GM21825 (cell line): ENCODE data around the gene PHACTR3.

Source experiments
- ATAC-seq: cut with Tn5 transposase; IDR thresholded peaks from one replicate; pipeline ENCODE4 v1.9.1; 2021; ENCODE audit warnings: mild to moderate bottlenecking, moderate library complexity; ENCODE audit not compliant: unreplicated experiment

PHACTR3 gene

GRCh38 chr20:59809630-59810448 is 205.5 kb downstream of the PHACTR3 start:
- ATAC-seq, result no peak

- ATAC-seq, result no peak
Measured at GRCh38 chr20:59810449-59811187, 206.3 kb downstream of the PHACTR3 start.

- no peak for ATAC-seq
Measured at GRCh38 chr20:59811681-59812171, 207.4 kb downstream of the PHACTR3 start.

- no peak for ATAC-seq
Measured at GRCh38 chr20:59812286-59813125, 208.2 kb downstream of the PHACTR3 start.

- ATAC-seq, result no peak
Measured at GRCh38 chr20:59813126-59813947, 209.0 kb downstream of the PHACTR3 start.

- no peak for ATAC-seq
Measured at GRCh38 chr20:59813948-59814839, 209.9 kb downstream of the PHACTR3 start.

- ATAC-seq, result no peak
Measured at GRCh38 chr20:59814840-59815340, 210.6 kb downstream of the PHACTR3 start.

- ATAC-seq, result no peak
Measured at GRCh38 chr20:59816146-59816738, 211.9 kb downstream of the PHACTR3 start.

GRCh38 chr20:59817406-59817805 is 213.1 kb downstream of the PHACTR3 start:
- ATAC-seq, result no peak

- no peak for ATAC-seq
Measured at GRCh38 chr20:59817846-59818615, 213.7 kb downstream of the PHACTR3 start.

- no peak for ATAC-seq
Measured at GRCh38 chr20:59818911-59819310, 214.6 kb downstream of the PHACTR3 start.

GRCh38 chr20:59819496-59820203 is 215.3 kb downstream of the PHACTR3 start:
- ATAC-seq, result no peak

- ATAC-seq, result no peak
Measured at GRCh38 chr20:59820204-59821041, 216.1 kb downstream of the PHACTR3 start.

GRCh38 chr20:59821201-59821600 is 216.9 kb downstream of the PHACTR3 start:
- no peak for ATAC-seq

- ATAC-seq, result no peak
Measured at GRCh38 chr20:59821788-59822187, 217.4 kb downstream of the PHACTR3 start.

- ATAC-seq, result no peak
Measured at GRCh38 chr20:59822291-59823029, 218.1 kb downstream of the PHACTR3 start.
